HG03108 (cell line): ENCODE results near the gene FOXP1.
"Not testable (repeated sequence)": the region's sequence is repeated elsewhere in the genome, so short reads cannot be mapped to it uniquely, and the experiment has no call there.

Experiments used
- ATAC-seq: cut with Tn5 transposase; IDR thresholded peaks from one replicate; pipeline ENCODE4 v1.9.1; 2021; ENCODE audit warnings: moderate library complexity; ENCODE audit not compliant: unreplicated experiment

The FOXP1 gene

GRCh38 chr3:71532639-71533395 is 50.7 kb downstream of the FOXP1 start:
- ATAC-seq = no peak

GRCh38 chr3:71530903-71531530 is 52.5 kb downstream of the FOXP1 start:
- no peak for ATAC-seq

- peak; percentile 83 for ATAC-seq
Observed at GRCh38 chr3:71528816-71529215, 54.7 kb downstream of the FOXP1 start.

- ATAC-seq = not testable (repeated sequence)
Observed at GRCh38 chr3:71526448-71526847, 57.1 kb downstream of the FOXP1 start.

GRCh38 chr3:71525391-71525790 is 58.1 kb downstream of the FOXP1 start:
- ATAC-seq = no peak

- ATAC-seq = no peak
Observed at GRCh38 chr3:71524672-71525071, 58.9 kb downstream of the FOXP1 start.

GRCh38 chr3:71523628-71524027 is 59.9 kb downstream of the FOXP1 start:
- no peak for ATAC-seq

- ATAC-seq = no peak
Observed at GRCh38 chr3:71521940-71522876, 61.3 kb downstream of the FOXP1 start.

GRCh38 chr3:71521021-71521352 is 62.5 kb downstream of the FOXP1 start:
- ATAC-seq = no peak

GRCh38 chr3:71520161-71521020 is 63.1 kb downstream of the FOXP1 start:
- no peak for ATAC-seq

- ATAC-seq = no peak
Observed at GRCh38 chr3:71518089-71518488, 65.4 kb downstream of the FOXP1 start.

GRCh38 chr3:71517271-71517791 is 66.2 kb downstream of the FOXP1 start:
- ATAC-seq = no peak

GRCh38 chr3:71515636-71516365 is 67.7 kb downstream of the FOXP1 start:
- ATAC-seq = no peak

- no peak for ATAC-seq
Observed at GRCh38 chr3:71514621-71515020, 68.9 kb downstream of the FOXP1 start.

GRCh38 chr3:71513515-71513914 is 70.0 kb downstream of the FOXP1 start:
- ATAC-seq = no peak

GRCh38 chr3:71513081-71513480 is 70.4 kb downstream of the FOXP1 start:
- no peak for ATAC-seq

- ATAC-seq = no peak
Observed at GRCh38 chr3:71512544-71512943, 71.0 kb downstream of the FOXP1 start.

- no peak for ATAC-seq
Observed at GRCh38 chr3:71512000-71512399, 71.5 kb downstream of the FOXP1 start.

GRCh38 chr3:71511446-71511845 is 72.1 kb downstream of the FOXP1 start:
- no peak for ATAC-seq

- ATAC-seq = no peak
Observed at GRCh38 chr3:71511037-71511436, 72.5 kb downstream of the FOXP1 start.
